ENCODE measurements around the gene STRN. TPM values are rescaled to one million over a fixed set of nuclear protein-coding genes. Genes with fewer than 3 reads are reported as not detected.

STRN gene
- total RNA-seq, 2 experiments from 2014 or later, result 16.1 to 32.6 TPM

- ChIA-PET CTCF (ENCODE audit: unreplicated experiment) (no interaction called here), POLR2A (no interaction called here)
- Histone ChIP-seq H3K4me3 (ENCODE audit: low read depth, low read length, poor library complexity, severe bottlenecking) (no peak overlapping the region), H3K9me3 (ENCODE audit: low read length) (peaks cover 6% of the 10 kb centered on the region; the same call in 1 of the 2 replicates), H4K20me1 (ENCODE audit: insufficient read depth, low read length) (no peaks in the 10 kb centered on the region), H3K4me2 (ENCODE audit: low read length) (no peak overlapping the region), H3K27ac (ENCODE audit: low read depth, low read length, poor library complexity, severe bottlenecking) (no peak overlapping the region), H3K79me2 (ENCODE audit: insufficient read depth, low read depth, low read length) (no peaks in the 10 kb centered on the region), H2AFZ (ENCODE audit: low read length) (no peak overlapping the region), H3K9me2 (ENCODE audit: insufficient read depth, low read length) (no peaks in the 10 kb centered on the region), H3K4me1 (ENCODE audit: insufficient read depth, low read length, poor library complexity, severe bottlenecking) (no peaks in the 10 kb centered on the region), H3K36me3 (ENCODE audit: insufficient read depth, low read length) (peaks cover 40% of the 10 kb centered on the region)
- DNase-seq (ENCODE audit: low spot score), result no peak
- intact Hi-C loops (cut with micrococcal nuclease; ENCODE audit: unreplicated experiment), result no loop called here
- BruUV-seq (replicated peaks), result no TSS peak
- TF ChIP-seq EZH2phosphoT487 (IDR thresholded peaks at IDR 0.05; ENCODE audit: borderline replicate concordance, low read depth, low read length), result no peak
- TF ChIP-seq CTCF (conservative IDR thresholded peaks at IDR 0.05; ENCODE audit: low read length), result no peak
Observed at GRCh38 chr2:36993841-36994620, 27.7 kb upstream of the STRN start.

- Histone ChIP-seq H3K27ac (ENCODE audit: low read depth, low read length, poor library complexity, severe bottlenecking) (no peak overlapping the region), H3K36me3 (ENCODE audit: insufficient read depth, low read length) (peaks cover 33% of the 10 kb centered on the region), H3K4me1 (ENCODE audit: insufficient read depth, low read length, poor library complexity, severe bottlenecking) (no peaks in the 10 kb centered on the region), H3K9me3 (ENCODE audit: low read length) (no peaks in the 10 kb centered on the region), H3K9me2 (ENCODE audit: insufficient read depth, low read length) (no peaks in the 10 kb centered on the region), H2AFZ (ENCODE audit: low read length) (no peak overlapping the region), H3K4me2 (ENCODE audit: low read length) (no peak overlapping the region), H4K20me1 (ENCODE audit: insufficient read depth, low read length) (no peaks in the 10 kb centered on the region), H3K79me2 (ENCODE audit: insufficient read depth, low read depth, low read length) (no peaks in the 10 kb centered on the region), H3K4me3 (ENCODE audit: low read depth, low read length, poor library complexity, severe bottlenecking) (no peak overlapping the region)
- no TSS peak for BruUV-seq (replicated peaks)
- ChIA-PET POLR2A (interaction anchor here (1.1 to 1.2 kb wide), 3 partner anchors 9 to 1478 kb away, joined by 3 read pairs; no protein-coding TSS in a partner anchor), CTCF (ENCODE audit: unreplicated experiment) (no interaction called here)
- no peak for DNase-seq (ENCODE audit: low spot score)
- intact Hi-C loops (cut with micrococcal nuclease; ENCODE audit: unreplicated experiment), result no loop called here
- TF ChIP-seq CTCF (conservative IDR thresholded peaks at IDR 0.05; ENCODE audit: low read length), result no peak
- no peak for TF ChIP-seq EZH2phosphoT487 (IDR thresholded peaks at IDR 0.05; ENCODE audit: borderline replicate concordance, low read depth, low read length)
Observed at GRCh38 chr2:36988008-36988407, 21.7 kb upstream of the STRN start.

DNA sequence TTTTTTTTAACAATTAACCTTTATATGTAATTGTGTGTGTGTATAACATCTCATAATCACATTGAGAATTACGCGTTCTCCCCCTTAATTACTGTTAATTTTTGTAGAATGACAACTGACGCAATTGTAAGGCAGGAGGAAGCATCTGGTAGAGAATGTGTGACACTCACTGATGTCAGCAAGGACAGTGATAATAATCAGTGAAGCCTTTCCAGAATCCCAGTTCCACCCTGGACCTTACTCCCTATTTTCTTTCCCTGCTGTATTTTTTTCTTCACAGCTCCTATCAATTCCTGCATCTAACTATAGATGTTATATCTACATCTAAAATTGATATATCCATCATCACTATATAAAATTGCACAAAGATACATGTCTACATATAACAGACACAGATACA, 16.1 kb upstream of the STRN start:
- Histone ChIP-seq H4K20me1 (ENCODE audit: insufficient read depth, low read length) (no peaks in the 10 kb centered on the region), H3K79me2 (ENCODE audit: insufficient read depth, low read depth, low read length) (no peaks in the 10 kb centered on the region), H3K4me2 (ENCODE audit: low read length) (no peak overlapping the region), H3K4me3 (ENCODE audit: low read depth, low read length, poor library complexity, severe bottlenecking) (no peak overlapping the region), H3K4me1 (ENCODE audit: insufficient read depth, low read length, poor library complexity, severe bottlenecking) (no peaks in the 10 kb centered on the region), H2AFZ (ENCODE audit: low read length) (no peak overlapping the region), H3K27ac (ENCODE audit: low read depth, low read length, poor library complexity, severe bottlenecking) (no peak overlapping the region), H3K9me3 (ENCODE audit: low read length) (no peaks in the 10 kb centered on the region), H3K36me3 (ENCODE audit: insufficient read depth, low read length) (peaks cover 25% of the 10 kb centered on the region), H3K9me2 (ENCODE audit: insufficient read depth, low read length) (no peaks in the 10 kb centered on the region)
- TF ChIP-seq CTCF (conservative IDR thresholded peaks at IDR 0.05; ENCODE audit: low read length) (no peak), EZH2phosphoT487 (IDR thresholded peaks at IDR 0.05; ENCODE audit: borderline replicate concordance, low read depth, low read length) (no peak)
- ChIA-PET CTCF (ENCODE audit: unreplicated experiment) (no interaction called here), POLR2A (interaction anchor here (0.6 to 1.1 kb wide), 5 partner anchors 8 to 127 kb away, joined by 3 to 6 read pairs (median 4); partner anchors contain the start of gene STRN)
- BruUV-seq (replicated peaks), result no TSS peak
- intact Hi-C loops (cut with micrococcal nuclease; ENCODE audit: unreplicated experiment), result no loop called here
- no peak for DNase-seq (ENCODE audit: low spot score)
